CD4-positive, alpha-beta T cell (primary cell): ENCODE results near the gene IFNGR2. TPM values are rescaled to one million over a fixed set of nuclear protein-coding genes. Genes with fewer than 3 reads are reported as not detected.
"Not testable (repeated sequence)": the region's sequence is repeated elsewhere in the genome, so short reads cannot be mapped to it uniquely, and the experiment has no call there.

Experiments
- ATAC-seq: fragments of 200-7000 bp; cut with Tn5 transposase; one replicate; pipeline ENCODE4 v1.10.0; 2022; ENCODE audit warnings: mild to moderate bottlenecking; ENCODE audit not compliant: poor library complexity
- CTCF ChIA-PET: fragments of 350-600 bp; sonication (Branson Sonifier 250); formaldehyde crosslinking; loops from one replicate; lab custom pipeline; 2021; ENCODE audit warnings: antibody characterized with exemption, inconsistent platforms; lab: Charles Lee
- POLR2A ChIA-PET: fragments of 350-600 bp; sonication (Branson Sonifier 250); formaldehyde crosslinking; loops from one replicate; lab custom pipeline; 2021; ENCODE audit warnings: antibody characterized with exemption, inconsistent platforms; lab: Charles Lee
- DNase-seq, 14 experiments: peaks; one replicate each; pipeline ENCODE4 v3.0.0-alpha.2; 2013 to 2020; ENCODE audit warnings: mixed read lengths in 2 of 14
- H3K27ac ChIP-seq, 2 donors: one replicate each; pipeline versions ENCODE4 v1.5.1 to v1.7.0; 2013; ENCODE audit warnings: low read length in 2 of 2, low read depth in 1 of 2, mild to moderate bottlenecking in 1 of 2
- H3K27me3 ChIP-seq, 2 experiments: 1 replicate in 1 of 2; 2 replicates in 1 of 2; pipeline versions ENCODE4 v1.6.1 to v1.7.0; 2013; ENCODE audit warnings: low read length in 2 of 2, control low read depth in 1 of 2, mild to moderate bottlenecking in 1 of 2, moderate library complexity in 1 of 2; ENCODE audit not compliant: insufficient read depth in 2 of 2, control insufficient read depth in 1 of 2
- H3K36me3 ChIP-seq: one replicate; pipeline ENCODE4 v1.6.1; 2013; ENCODE audit warnings: low read length, control low read depth; ENCODE audit not compliant: insufficient read depth
- H3K4me1 ChIP-seq: one replicate; pipeline ENCODE4 v1.6.1; 2013; ENCODE audit warnings: low read length, control low read depth; ENCODE audit not compliant: insufficient read depth
- H3K4me3 ChIP-seq: one replicate; pipeline ENCODE4 v1.5.1; 2013; ENCODE audit warnings: mild to moderate bottlenecking, low read length, moderate library complexity
- H3K9me3 ChIP-seq, 2 experiments: 1 replicate in 1 of 2; 2 replicates in 1 of 2; pipeline versions ENCODE4 v1.6.1 to v1.7.0; 2013; ENCODE audit warnings: low read length in 2 of 2, mild to moderate bottlenecking in 2 of 2, control low read depth in 1 of 2, moderate library complexity in 1 of 2; ENCODE audit not compliant: control insufficient read depth in 1 of 2, insufficient read depth in 1 of 2
- H3K27ac Mint-ChIP-seq: one replicate; pipeline ENCODE4 v1.8.0; 2020; ENCODE audit warnings: mixed read lengths
- H3K27me3 Mint-ChIP-seq: one replicate; pipeline ENCODE4 v1.8.0; 2021; ENCODE audit warnings: mixed read lengths
- H3K36me3 Mint-ChIP-seq: one replicate; pipeline ENCODE4 v1.8.0; 2021; ENCODE audit warnings: low read depth, mixed read lengths
- H3K4me1 Mint-ChIP-seq: one replicate; pipeline ENCODE4 v1.8.0; 2021; ENCODE audit warnings: low read depth, mixed read lengths
- H3K4me3 Mint-ChIP-seq: one replicate; pipeline ENCODE4 v1.8.0; 2020; ENCODE audit warnings: mild to moderate bottlenecking, mixed read lengths
- H3K9me3 Mint-ChIP-seq: one replicate; pipeline ENCODE4 v1.8.0; 2020; ENCODE audit warnings: mixed read lengths
- CTCF ChIP-seq: fragments of 200-600 bp; IDR thresholded peaks from one replicate; pipeline ENCODE4 v1.8.0; 2022; ENCODE audit warnings: antibody characterized with exemption, mild to moderate bottlenecking
- intact Hi-C, 2 experiments: fragments of 100-400 bp; cut with DNase I in 1 of 2; cut with micrococcal nuclease in 1 of 2; formaldehyde crosslinking; loops; one replicate each; pipeline versions ENCODE4 v1.15.1 to v1.9.0; 2023 to 2025; cut with DNase I, micrococcal nuclease
- total RNA-seq, 174 experiments: library from RNA in 2 of 174; stranded (reverse) in 2 of 174; gene quantifications; one replicate each; pipeline ENCODE4 v1.2.3 and lab custom pipeline; 2021 to 2026

IFNGR2 gene
- total RNA-seq, 2 experiments from 2014 or later: 14.6 to 17.7 TPM

- intact Hi-C loops: loop anchor here in 1 of 2 experiments (10.0 kb wide), 1 partner anchor 801 kb away; no protein-coding TSS in a partner anchor
- Histone ChIP-seq H3K36me3 (peaks cover 42% of the 10 kb centered on the region), H3K4me1 (no peaks in the 10 kb centered on the region), H3K4me3 (no peak overlapping the region), H3K27me3 (no peaks in the 10 kb centered on the region), H3K27ac (no peak overlapping the region), H3K9me3 (no peaks in the 10 kb centered on the region)
- H3K4me3 Mint-ChIP-seq: no peak overlapping the region
- H3K9me3 Mint-ChIP-seq: no peaks in the 10 kb centered on the region
- POLR2A ChIA-PET: interaction anchor here (1.0 to 1.1 kb wide), 2 partner anchors 24 to 48 kb away, joined by 3 read pairs; partner anchors contain the start of gene TMEM50B
- no peak for TF ChIP-seq CTCF
- DNase-seq: no peak
- ATAC-seq: no peak
- H3K27ac Mint-ChIP-seq: no peak overlapping the region
- no peaks in the 10 kb centered on the region for H3K27me3 Mint-ChIP-seq
- H3K36me3 Mint-ChIP-seq: peaks cover 70% of the 10 kb centered on the region
- CTCF ChIA-PET: interaction anchor here (1.5 kb wide), 1 partner anchor 9 kb away, joined by 4 read pairs; no protein-coding TSS in a partner anchor
- no peaks in the 10 kb centered on the region for H3K4me1 Mint-ChIP-seq
Measured at GRCh38 chr21:33455686-33456446, 52.7 kb downstream of the IFNGR2 start.

- Mint-ChIP-seq H3K27ac (no peak overlapping the region), H3K9me3 (no peaks in the 10 kb centered on the region), H3K27me3 (no peaks in the 10 kb centered on the region), H3K4me1 (no peaks in the 10 kb centered on the region), H3K4me3 (no peak overlapping the region), H3K36me3 (peaks cover 60% of the 10 kb centered on the region)
- no peaks in the 10 kb centered on the region for H3K4me1 ChIP-seq
- POLR2A ChIA-PET: interaction anchor here (1.8 kb wide), 1 partner anchor 21 kb away, joined by 5 read pairs; the partner anchor contains the start of gene TMEM50B
- no peak for ATAC-seq
- no peak overlapping the region for H3K4me3 ChIP-seq
- TF ChIP-seq CTCF: no peak
- intact Hi-C loops: loop anchor here in 1 of 2 experiments (10.0 kb wide), 1 partner anchor 804 kb away; no protein-coding TSS in a partner anchor
- no peaks in the 10 kb centered on the region for H3K27me3 ChIP-seq
- DNase-seq: no peak
- CTCF ChIA-PET: interaction anchor here (1.3 kb wide), 1 partner anchor 147 kb away, joined by 4 read pairs; no protein-coding TSS in a partner anchor
- H3K27ac ChIP-seq: no peak overlapping the region
- no peaks in the 10 kb centered on the region for H3K9me3 ChIP-seq
- H3K36me3 ChIP-seq: peaks cover 42% of the 10 kb centered on the region
Measured at GRCh38 chr21:33458861-33459260, 55.6 kb downstream of the IFNGR2 start.

GRCh38 chr21:33461538-33462250 lies 58.5 kb downstream of the IFNGR2 start:
- no peak for DNase-seq
- CTCF ChIA-PET: interaction anchor here (1.2 kb wide), 1 partner anchor 144 kb away, joined by 3 read pairs; no protein-coding TSS in a partner anchor
- no peak for ATAC-seq
- no peak overlapping the region for H3K27ac ChIP-seq
- H3K27me3 ChIP-seq: no peaks in the 10 kb centered on the region
- Mint-ChIP-seq H3K4me1 (no peaks in the 10 kb centered on the region), H3K4me3 (no peak overlapping the region), H3K9me3 (no peaks in the 10 kb centered on the region), H3K36me3 (peaks cover 62% of the 10 kb centered on the region), H3K27me3 (no peaks in the 10 kb centered on the region), H3K27ac (no peak overlapping the region)
- no peak for TF ChIP-seq CTCF
- no peaks in the 10 kb centered on the region for H3K9me3 ChIP-seq
- POLR2A ChIA-PET: interaction anchor here (0.5 to 0.6 kb wide), 2 partner anchors 40 to 553 kb away, joined by 3 read pairs; no protein-coding TSS in a partner anchor
- H3K4me3 ChIP-seq: no peak overlapping the region
- intact Hi-C loops: no loop called here
- H3K36me3 ChIP-seq: peaks cover 42% of the 10 kb centered on the region
- no peaks in the 10 kb centered on the region for H3K4me1 ChIP-seq

GRCh38 chr21:33469183-33469582 lies 66.0 kb downstream of the IFNGR2 start:
- DNase-seq, H3K4me3 ChIP-seq, H3K27ac Mint-ChIP-seq, CTCF ChIA-PET, H3K9me3 Mint-ChIP-seq, H3K9me3 ChIP-seq, H3K27me3 ChIP-seq, H3K4me3 Mint-ChIP-seq, ATAC-seq, H3K27ac ChIP-seq, intact Hi-C loops, H3K27me3 Mint-ChIP-seq, H3K4me1 ChIP-seq: not testable (repeated sequence)
- peaks cover 16% of the 10 kb centered on the region for H3K36me3 ChIP-seq
- H3K36me3 Mint-ChIP-seq: peaks cover 41% of the 10 kb centered on the region
- POLR2A ChIA-PET: interaction anchor here (0.7 to 1.4 kb wide), 2 partner anchors 11 to 107 kb away, joined by 3 to 4 read pairs; partner anchors contain the start of gene TMEM50B
- H3K4me1 Mint-ChIP-seq: peaks cover 21% of the 10 kb centered on the region
